Measurements from ENCODE around the gene PSMD4.
"Not testable (repeated sequence)": the region's sequence is repeated elsewhere in the genome, so short reads cannot be mapped to it uniquely, and the experiment has no call there.

PSMD4 gene

DNA sequence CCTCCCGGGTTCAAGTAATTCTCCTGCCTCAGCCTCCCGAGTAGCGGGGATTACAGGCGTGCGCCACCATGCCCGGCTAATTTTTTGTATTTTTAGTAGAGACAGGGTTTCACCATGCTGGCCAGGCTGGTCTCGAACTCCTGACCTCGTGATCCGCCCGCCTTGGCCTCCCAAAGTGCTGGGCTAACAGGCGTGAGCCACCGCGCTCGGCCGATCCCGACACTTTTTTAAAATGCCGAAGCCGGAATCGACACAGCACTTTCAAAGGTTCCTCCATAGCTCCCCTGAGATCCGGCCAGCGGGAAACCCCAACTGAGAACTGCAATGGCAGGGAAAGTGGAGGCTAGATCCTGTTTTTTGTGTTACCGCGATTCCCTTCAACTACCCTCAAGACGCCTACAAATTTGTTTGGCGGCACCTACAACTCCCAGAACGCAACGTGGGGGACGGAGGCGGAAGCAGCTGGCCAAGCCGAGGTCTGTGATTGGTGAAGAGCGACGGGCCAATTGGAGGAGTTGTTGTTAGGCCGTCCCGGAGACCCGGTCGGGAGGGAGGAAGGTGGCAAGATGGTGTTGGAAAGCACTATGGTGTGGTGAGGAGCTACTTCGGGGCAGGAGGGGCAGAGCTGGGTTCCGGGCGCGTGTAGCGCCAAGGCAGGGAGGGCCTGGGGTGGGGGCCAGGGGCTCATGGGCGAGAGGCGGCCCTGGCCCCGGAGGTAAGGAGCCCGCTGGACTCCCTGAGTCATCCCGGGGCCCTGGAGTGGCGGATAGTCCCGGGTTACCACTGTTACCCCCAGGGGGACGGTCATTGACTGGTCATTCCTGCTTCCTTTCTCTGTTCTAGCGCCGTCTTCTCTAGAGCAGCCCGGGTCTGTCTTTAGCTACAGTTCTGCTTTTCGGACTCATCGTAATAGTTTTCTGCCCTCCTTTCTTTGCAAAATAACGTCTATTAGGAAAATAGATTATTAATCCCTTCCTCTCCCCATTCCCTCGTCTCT is at the start of gene PSMD4:
PSMD4 (plus strand) TSS at position 518 of the 997 bp plus-strand sequence; CDS start at position 567, 49 bp downstream.
- DNase-seq (ENCODE audit: low read depth), result peak; percentile 77

DNA sequence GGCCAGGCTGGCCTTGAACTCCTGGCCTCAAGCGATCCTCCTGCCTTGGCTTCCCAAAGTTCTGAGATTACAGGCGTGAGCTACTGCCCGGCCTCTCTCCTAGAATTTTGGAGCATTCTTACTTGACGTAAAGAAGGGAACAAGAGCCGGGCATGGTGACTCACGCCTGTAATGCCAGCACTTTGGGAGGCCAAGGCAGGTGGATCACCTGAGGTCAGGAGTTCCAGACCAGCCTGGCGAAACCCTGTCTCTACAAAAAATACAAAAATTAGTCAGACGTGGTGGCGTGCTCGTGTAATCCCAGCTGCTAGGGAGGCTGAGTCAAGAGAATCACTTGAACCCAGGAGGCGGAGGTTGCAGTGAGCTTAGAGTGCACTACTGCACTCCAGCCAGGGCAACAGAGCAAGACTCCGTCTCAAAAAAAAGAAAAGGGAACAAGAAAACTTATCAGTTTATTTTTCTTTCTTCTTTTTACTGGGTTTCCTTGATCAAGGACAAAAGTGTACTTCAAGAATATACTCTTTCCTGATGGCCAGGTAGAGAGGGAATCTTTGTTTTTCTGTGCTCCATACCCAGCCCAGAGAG is 49.1 kb upstream of the PSMD4 start:
- DNase-seq (ENCODE audit: low read depth), result not testable (repeated sequence)

DNA sequence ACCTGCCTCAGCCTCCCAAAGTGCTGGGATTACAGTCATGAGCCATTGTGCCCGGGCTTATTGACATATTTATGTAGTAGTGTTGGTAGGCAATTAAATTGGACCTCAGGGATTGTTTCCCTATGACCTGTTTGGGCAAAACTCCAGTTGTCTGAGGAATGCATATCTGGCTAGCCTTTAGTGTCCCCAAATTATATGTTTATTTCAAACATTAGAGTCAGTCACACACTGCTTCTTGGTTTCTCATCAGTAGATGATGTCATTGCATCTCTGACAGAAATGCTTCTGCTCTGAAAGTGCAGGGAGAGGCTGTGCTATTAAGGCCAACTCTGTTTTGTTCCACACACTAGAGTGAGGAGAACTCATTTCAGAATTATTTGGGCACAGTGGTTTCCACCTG is 43.7 kb upstream of the PSMD4 start:
- DNase-seq (ENCODE audit: low read depth), result no peak

DNA sequence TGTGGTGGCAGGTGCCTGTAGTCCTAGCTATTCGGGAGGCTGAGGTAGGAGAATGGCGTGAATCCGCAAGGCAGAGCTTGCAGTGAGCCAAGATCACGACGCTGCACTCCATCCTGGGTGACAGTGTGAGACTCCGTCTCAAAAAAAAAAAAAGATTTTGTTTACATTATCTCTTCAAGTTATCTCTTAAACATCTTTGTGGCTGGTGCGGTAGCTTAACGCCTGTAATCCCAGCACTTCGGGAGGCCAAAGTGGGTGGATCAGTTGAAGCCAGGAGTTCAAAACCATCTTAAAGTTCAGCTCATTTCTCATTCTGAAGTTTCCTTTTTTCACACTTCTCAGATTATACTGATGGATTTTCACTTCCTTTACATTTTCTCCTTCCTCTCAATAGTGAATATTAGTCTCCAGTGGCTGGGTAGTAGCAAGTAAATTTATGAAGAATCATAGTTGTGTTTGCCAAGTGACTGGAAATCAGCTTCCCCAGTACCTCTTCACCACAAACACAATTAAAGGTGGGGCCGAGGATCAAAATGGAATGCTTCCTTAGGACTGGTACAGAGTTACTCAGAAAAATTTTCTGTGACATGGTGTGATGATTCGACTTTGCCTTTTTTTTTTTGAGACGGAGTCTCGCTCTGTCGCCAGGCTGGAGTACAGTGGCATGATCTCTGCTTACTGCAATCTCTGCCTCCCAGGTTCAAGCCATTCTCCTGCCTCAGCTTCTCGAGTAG is 42.4 kb upstream of the PSMD4 start:
- DNase-seq (ENCODE audit: low read depth), result no peak

DNA sequence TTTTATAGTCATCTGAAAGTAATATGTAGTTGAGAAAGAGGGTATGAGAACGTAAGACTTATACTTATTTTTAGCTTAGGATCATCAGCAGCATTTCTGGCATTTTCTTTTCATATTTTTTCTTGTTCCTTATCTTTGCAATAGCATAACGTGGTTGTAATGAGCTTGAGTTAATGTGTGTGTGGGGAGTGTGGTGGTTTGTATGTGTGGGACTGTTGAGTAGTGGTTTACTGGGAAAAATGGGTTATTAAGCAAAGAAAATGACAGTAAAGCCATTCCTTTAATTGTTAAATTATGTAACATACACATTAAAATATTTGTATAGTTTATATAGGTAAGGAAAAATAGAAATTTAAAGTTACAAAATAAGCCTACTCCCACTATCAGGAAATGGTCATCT is 41.0 kb upstream of the PSMD4 start:
- no peak for DNase-seq (ENCODE audit: low read depth)

DNA sequence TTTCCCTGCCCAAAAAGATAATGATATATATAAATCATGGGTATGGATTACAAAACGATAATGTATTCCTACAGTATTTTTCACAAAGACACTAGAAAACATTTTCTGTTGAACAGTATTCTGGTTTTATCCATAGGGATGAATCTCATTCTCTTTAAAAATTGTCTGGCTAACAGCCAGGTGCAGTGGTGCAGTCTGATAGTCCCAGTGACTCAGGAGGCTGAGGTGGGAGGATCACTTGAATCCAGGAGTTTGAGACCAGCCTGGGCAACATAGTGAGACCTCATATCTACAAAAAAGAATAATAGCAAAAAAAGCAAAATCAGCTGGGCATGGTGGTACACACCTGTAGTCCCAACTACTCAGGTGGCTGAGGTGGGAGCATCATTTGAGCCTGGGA is 32.9 kb upstream of the PSMD4 start:
- DNase-seq (ENCODE audit: low read depth), result no peak

DNA sequence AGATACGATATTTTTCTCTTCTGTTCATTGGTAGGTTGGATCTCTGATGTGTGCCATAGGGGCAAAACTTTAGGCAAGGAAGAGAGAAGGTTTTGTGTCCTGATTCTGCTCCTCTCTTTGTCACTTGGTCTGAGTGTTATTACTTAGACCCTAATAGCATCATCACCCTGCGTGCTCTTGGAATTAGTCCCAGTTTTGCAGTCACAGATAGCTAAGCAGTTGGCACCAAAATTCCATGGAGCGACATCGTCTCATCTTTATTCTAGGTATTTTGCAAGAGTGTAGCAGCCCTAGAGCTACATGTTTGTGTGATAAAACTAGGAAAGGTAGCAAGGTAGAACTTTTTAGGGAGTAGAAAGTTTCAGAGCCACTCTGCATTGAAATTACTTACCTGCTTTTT is 32.4 kb upstream of the PSMD4 start:
- no peak for DNase-seq (ENCODE audit: low read depth)

DNA sequence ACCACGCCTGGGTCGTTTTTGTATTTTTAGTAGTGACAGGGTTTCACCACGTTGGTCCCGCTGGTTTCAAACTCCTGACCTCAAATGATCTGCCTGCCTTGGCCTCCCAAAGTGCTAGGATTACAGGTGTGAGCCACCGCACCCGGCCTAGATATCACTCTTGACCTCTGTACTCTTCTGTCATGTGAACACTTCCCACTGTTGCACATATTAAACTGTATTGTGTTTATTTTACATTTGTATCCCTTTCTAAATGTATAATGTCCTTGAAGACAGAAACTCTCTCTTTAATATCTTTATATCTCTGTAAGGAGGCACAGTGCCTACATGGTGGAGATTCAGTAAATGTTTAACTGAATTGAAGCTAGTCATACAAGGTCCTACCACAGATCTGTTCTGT is 19.3 kb upstream of the PSMD4 start:
- no peak for DNase-seq (ENCODE audit: low read depth)

DNA sequence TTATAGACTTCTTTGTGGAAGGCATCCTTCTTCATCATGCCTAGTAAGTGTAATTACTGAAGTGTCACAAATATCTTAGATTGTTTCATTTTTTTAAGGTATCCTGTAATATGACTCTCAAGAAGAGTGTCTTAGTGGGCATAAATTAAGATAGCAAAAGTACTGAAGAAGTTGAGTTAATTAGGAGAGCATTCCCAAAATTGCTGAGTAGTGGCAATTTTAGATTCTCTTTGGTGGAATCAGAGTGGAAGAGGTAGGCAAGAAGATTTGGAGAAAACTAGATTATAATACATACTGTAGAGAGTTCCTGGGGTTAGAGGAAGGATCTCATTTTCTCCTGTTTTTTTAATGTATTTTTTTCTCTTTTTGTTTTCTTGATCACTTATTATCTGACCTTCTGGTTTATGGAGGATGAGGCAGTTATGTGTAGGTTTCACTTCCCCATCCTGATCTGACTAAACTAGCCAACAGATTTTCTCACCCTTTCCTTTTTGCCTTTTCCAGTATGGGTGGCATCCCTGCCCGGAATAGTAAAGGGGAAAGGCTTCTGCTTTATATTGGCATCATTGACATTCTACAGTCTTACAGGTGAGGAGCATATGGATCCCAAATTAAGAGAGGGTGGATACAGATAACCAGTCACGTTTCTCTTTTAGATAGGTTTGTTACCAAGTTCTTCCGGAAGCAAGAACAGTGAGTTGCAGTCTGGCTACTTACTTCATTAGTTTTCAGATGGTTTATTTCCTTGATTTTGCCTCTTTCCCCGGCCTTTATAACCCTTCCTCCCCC is 16.7 kb upstream of the PSMD4 start:
- no peak for DNase-seq (ENCODE audit: low read depth)

DNA sequence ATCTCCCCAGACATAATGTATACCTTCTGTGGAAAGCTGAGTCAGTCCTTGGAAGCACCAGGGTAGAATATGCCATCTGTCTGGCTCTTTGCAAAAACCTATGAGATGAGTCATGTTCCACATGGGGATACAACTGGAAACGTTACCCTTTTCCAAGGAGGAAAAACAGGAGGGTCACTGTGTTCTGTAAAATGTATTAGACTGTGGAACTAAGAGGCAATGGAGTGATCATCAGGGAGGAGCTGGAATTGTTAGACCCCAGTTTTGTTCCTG is 16.1 kb upstream of the PSMD4 start:
- no peak for DNase-seq (ENCODE audit: low read depth)

DNA sequence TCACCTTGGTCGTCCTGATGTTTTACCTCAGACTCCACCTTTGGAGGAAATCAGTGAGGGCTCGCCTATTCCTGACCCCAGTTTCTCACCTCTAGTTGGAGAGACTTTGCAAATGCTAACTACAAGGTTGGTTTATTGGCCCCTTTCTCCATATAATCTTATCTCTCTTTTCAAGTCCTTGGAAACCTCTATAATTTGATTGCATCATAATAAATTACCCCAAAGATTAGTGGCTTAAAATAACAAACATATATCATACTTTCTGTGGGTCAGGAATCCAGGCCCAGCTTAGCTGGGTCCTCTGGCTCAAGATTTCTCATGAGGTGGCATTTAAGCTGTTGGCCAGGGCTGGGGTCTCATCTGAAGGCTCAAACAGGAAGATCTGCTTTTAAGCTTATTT is 12.1 kb upstream of the PSMD4 start:
- no peak for DNase-seq (ENCODE audit: low read depth)

DNA sequence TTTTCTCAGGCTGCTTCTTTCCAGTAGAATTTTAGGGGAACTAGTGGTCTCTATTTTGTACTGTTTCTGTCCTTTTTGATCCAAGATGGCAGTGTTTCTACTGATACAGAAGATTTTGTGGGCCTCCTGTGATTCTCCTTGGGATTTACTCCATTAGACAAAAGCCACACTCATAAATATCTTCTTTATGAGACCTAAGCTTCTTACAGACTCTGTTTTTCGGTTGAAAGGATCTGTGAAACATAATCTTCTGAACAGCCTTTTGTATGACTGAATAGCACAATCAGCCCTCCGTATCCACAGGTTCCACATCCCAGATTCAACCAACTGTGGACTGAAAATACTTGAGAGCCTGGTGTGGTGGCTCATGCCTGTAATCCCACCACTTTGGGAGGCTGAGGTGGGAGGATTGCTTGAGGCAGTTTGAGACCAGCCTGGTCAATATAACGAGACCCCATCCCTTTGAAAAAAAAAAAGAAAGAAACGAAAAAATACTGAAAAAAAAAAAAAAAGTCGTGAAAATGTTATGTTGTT is 10.8 kb upstream of the PSMD4 start:
- no peak for DNase-seq (ENCODE audit: low read depth)

DNA sequence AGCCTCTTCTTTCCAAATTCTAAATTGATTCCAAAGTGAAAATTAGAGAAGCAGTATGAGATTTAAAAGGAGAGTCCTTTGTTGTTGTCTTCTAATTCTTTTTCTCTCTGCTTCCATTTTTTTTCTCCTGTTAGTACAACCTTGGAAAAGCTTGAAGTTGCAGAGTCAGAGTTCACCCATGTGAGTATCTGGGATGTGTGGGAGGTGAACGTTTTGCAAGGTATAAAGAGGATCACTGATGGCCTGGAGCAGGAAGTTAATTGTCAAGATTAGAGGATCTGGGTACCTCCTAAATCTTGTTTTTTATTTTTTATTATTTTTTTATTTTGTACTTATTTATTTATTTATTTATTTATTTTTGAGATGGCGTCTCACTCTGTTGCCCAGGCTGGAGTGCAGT is 7.7 kb upstream of the PSMD4 start:
- DNase-seq (ENCODE audit: low read depth), result no peak

DNA sequence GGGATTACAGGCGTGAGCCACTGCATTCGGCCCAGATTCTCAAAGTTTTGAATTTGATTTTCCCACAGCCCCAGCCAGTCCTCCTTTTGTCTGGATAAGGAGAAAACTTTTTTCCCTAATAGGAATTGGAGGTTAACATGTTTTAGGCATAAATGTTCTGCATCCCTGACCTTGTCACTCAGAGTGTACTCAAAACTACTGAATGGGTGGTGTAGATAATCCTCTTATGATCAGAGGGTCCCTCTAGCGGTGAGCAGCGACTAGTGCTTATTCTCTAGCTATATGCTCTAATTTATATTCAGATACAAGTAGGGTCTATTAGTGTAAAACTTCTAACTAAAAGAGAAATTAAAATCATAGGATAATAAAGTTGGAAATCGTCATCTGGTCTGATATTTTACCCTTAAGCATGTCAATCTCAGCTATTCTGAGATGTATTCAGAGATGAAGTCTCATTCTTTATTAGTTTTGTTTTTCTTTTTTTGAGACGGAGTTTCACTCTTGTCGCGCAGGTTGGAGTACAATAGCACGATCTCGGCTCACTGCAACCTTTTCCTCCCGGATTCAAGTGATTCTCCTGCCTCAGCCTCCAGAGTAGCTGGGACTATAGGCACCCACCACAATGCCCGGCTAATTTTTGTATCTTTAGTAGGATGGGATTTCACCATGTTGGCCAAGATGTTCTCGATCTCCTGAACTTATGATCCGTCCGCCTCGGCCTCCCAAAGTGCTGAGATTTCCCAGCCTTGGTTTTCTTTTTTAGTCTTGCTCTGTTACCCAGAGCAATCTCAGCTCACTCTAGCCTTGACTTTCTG is 2.7 kb upstream of the PSMD4 start:
- DNase-seq (ENCODE audit: low read depth), result peak; percentile 46

DNA sequence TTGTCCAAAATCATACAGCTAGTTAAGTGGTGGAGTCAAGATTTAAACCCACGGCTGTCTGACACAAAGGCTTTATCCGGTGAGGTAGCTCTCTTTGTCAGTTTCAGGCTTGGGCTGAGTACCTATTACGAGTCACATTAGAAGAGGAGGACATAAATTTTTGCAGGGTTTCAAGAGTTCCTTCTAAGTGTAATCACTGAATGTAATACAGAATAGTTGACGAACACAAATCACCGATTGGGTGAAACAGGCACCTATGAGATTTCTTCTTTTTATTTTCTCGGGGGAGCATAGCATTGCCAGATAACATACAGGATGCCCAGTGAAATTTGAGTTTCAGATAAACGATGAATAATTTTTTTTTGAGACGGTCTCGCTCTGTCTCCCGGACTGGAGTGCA is 847 bp downstream of the PSMD4 start:
- no peak for DNase-seq (ENCODE audit: low read depth)

DNA sequence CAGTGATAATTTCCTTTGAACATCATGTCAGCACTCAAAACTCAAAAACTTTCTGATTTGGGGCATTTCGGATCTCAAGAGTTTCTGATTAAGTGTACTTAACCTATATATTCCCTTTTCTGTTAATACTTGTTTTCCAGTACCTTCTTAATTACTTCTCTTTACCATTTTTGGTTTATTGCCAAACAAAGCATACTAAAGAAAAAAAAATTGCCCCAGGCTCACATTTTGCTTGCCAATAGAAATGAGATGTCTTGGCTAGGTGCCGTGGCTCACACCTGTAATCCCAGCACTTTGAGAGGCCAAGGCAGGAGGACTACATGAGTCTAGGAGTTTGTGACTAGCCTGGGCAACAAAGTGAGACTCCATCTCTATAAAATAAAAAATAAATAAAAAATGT is 4.8 kb downstream of the PSMD4 start:
- no peak for DNase-seq (ENCODE audit: low read depth)

DNA sequence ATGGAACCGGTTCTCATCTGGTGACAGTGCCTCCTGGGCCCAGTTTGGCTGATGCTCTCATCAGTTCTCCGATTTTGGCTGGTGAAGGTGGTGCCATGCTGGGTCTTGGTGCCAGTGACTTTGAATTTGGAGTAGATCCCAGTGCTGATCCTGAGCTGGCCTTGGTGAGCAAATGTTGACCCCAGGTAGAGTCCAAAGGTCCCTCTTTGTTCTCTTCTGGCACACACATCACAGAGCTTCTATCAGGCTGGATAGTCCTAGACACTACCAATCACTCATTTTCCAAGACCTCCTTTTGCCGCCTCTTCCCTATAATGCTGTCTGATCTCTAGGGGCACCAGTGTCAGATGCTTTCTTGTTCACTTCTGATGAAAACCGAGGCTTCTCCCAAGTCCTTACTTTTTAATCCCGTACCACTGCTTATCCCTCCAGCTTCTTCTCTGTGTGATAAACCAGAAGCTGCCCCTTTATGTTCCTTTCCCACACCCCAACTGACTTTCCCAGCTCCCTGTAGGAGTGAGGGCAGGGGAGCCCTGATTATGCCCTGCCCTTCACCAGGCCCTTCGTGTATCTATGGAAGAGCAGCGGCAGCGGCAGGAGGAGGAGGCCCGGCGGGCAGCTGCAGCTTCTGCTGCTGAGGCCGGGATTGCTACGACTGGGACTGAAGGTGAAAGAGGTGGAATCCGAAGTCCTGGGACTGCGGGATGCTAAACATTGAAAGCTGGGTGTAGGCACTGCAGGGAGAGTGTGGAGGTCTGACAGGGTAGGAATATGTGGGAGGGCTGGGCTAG is 11.1 kb downstream of the PSMD4 start:
- DNase-seq (ENCODE audit: low read depth), result no peak

DNA sequence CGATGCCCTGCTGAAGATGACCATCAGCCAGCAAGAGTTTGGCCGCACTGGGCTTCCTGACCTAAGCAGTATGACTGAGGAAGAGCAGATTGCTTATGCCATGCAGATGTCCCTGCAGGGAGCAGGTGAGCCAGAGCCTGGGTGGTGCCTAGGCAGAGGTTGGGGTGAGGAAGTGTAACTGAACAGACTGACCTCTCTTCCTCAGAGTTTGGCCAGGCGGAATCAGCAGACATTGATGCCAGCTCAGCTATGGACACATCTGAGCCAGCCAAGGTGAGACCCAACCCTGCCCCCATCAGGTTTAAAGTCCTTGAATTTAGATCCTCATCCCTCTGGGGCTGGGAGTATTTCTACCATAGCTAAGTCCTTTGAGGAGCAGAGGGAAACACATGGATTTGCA is 11.8 kb downstream of the PSMD4 start:
- DNase-seq (ENCODE audit: low read depth), result no peak

DNA sequence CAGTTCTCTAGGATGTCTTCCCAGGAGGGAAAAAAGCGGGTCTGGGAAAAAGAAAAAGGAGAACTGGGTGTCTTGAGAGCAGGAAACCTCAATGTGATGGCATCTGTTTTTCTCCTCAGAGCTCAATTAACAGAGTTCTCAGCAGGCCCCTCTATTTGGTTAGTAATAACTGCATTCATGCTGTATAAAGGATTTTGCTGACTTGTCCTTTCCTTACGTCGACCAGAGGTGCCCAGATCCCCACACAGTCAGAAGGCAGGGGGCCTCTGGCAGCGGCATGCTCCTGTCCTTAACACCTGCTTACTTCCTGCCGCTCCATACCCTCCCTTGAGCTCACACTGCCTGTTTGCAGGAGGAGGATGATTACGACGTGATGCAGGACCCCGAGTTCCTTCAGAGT is 12.3 kb downstream of the PSMD4 start:
- no peak for DNase-seq (ENCODE audit: low read depth)

DNA sequence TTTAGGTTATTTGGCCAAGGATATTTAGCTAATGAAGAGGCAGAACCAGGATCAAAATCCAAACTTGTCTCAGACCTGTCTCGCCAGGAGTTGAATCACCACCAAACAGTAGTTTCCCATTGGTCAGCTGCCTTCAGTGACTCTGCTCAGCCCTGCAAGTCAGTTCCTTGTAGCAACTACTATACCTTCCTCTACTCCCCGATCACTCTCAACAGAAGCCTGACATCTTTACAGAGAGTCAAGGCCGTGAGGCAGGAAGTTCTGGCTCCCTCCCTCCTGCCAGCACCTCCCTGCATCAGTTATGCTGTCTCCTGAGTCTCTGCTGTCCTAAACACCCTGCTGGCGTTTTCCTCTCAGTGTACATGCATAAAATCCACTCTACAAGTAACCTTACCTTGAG is 13.2 kb downstream of the PSMD4 start:
- DNase-seq (ENCODE audit: low read depth), result no peak

All from stimulated activated CD8-positive, alpha-beta memory T cell treated with anti-CD3 and anti-CD28 coated beads, Interleukin-15, amount 100 ng/mL, for 1 hour (primary cell).